GM19193 (cell line): Measurements from ENCODE around the gene PCDH9.

Experiments used
- POLR2A ChIP-seq: IDR thresholded peaks from 4 replicates; pipeline ENCODE4 v1.6.1; 2011; ENCODE audit not compliant: insufficient read depth, insufficient read length; ENCODE audit errors: extremely low read depth

The PCDH9 gene

GRCh38 chr13:66943530-66943929, 286.6 kb downstream of the PCDH9 start:
- TF ChIP-seq POLR2A: no peak

GRCh38 chr13:66940113-66940512, 290.0 kb downstream of the PCDH9 start:
- no peak for TF ChIP-seq POLR2A

GRCh38 chr13:66937423-66937822, 292.7 kb downstream of the PCDH9 start:
- TF ChIP-seq POLR2A: no peak

- TF ChIP-seq POLR2A: no peak
Measured at GRCh38 chr13:66933994-66934393, 296.1 kb downstream of the PCDH9 start.

DNA sequence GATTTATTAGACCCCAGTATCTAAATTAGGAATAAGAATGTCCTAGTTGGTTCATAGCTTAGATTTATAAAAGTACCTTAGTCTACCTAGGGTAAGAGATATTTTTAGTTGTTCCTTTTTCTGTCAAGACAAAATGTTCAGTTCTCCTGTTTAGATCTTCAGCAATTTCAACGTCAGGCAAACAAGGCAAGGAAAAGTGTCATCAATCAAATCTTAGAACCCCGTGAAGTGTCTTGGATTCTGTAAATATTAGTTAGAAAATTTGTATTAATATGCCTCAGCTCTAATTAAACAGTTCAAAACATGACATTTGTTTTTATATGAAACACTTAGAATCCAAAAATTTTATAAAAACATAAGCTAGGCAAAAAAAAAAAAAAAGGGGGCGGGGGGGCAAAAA, 296.6 kb downstream of the PCDH9 start:
- no peak for TF ChIP-seq POLR2A

DNA sequence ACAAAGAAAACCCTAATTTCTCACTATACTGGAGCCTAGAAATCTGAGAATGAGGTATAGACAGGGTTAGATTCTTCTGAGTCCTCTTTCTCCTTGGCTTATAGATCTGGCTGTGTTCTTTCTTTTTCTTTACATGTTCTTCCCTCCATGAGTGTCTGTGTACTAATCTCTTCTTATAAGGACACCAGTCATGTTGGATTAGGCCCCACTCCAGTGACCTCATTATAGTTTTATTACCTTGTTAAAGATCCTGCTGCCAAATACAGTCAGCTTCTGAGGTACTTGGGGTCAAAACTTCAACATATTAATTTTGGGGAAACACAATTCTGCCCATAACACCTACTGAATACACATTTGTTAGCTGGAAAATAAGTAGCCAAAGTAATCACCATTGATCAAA, 302.6 kb downstream of the PCDH9 start:
- TF ChIP-seq POLR2A: no peak

DNA sequence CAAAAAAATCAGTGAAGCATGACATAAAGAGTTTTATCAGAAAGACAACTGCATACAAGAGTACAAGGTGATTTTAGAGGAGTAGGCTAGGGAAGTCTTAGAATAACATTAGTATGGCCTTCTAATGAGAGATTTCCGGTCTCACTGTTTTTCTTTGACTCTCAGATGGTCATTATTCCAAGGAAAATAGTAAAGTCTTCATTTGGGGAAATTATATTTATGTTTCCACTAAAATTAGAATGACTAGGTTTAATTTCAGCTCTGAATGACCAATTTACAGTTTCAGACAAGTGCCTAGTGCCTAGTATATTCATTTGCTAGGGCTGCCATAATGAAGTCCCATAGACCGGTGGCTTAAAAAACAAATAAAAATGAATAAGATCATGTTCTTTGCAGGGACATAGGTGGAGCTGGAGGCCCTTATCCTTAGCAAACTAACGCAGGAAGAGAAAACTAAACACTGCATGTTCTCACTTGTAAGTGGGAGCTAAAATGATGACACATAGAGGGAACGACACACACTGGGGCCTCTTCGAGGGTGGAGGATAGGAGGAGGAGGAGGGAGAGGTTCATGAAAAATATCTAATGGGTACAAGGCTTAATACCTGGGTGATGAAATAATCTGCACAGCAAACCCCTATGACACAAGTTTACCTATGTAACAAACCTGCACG, 303.1 kb downstream of the PCDH9 start:
- TF ChIP-seq POLR2A: no peak

- no peak for TF ChIP-seq POLR2A
Measured at GRCh38 chr13:66926200-66926850, 303.8 kb downstream of the PCDH9 start.

GRCh38 chr13:66922444-66922843, 307.7 kb downstream of the PCDH9 start:
- TF ChIP-seq POLR2A: no peak

DNA sequence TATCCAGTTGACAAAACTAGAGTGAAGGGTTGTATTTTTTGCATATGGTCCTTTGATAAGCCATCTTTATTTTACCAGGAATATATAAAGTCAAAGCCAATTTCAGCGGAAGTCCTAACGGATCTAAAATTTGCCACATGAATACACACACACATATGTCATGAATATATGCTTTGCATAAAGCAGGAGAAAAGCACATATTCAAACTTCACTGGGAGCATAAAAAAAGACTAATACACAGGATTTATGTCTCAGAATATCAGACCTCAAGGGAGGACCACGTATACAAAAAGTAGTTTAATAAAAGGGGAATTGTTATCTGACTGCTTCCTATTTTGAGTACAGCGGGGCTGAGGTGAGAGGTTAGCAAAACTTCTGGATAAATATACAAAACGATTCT, 308.7 kb downstream of the PCDH9 start:
- TF ChIP-seq POLR2A: no peak

DNA sequence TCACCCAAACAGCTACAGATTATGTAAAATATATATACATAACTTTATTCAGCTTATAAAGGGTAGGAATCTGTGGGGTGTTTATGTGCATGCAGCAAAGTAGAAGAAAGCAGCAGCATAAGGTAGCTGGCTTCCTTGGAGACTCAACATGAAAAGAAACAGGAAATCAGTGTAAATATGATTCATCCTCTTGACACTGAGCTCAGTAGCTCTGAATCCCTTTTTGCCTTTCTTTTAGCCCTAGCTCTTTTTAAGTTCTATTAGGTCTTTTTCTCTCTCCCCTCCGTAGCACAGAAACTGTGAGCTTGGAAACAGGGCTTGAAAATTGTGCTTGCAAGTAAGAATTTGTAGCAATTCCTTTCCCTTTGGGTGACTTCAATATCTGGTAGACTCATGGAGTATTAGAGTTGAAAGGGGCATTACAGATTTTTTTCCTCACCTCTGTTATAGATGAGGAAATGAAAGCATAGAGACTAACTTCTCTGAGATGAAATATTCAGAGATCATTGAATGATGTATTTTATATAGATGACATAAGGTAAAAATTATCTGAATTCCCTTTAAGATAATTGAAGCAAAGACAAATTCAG, 314.4 kb downstream of the PCDH9 start:
- no peak for TF ChIP-seq POLR2A

DNA sequence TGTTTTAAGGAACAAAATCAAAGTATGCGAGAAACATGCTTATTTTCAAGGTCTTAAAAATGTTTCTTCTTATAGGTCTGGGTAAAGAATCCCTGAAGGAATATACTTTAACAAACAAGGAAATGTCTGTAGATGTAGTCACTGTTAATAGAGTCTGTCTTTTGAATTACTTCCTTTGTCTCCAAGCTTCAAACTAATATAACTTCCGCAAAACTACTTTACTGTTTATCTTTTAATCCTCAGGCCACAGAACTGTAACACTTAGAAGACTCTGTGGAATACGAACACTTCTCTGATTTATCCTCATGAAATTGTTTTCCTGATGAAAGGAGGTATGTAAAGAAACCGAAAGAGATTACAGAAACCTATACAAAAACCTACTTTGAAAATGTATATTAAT, 316.0 kb downstream of the PCDH9 start:
- no peak for TF ChIP-seq POLR2A

- no peak for TF ChIP-seq POLR2A
Measured at GRCh38 chr13:66911411-66911939, 318.7 kb downstream of the PCDH9 start.

- no peak for TF ChIP-seq POLR2A
Measured at GRCh38 chr13:66899955-66900354, 330.2 kb downstream of the PCDH9 start.

DNA sequence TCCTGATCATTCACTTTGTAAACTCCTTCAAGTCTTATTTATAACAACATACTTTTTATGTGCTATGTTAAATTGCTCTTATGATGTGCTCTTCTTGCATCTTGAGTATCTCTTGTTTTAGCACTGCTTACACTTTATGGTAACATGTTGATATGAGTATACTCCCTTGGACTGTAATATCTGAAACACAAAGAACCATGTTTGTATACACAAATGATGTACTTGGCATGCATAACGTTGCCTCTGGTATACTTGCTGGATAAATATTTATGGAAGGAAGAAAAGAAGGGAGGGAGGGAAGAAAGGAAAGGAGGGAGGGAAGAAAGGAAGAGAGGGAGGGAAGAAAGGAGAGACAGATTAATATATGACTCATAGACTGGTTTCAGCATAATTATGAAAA, 333.2 kb downstream of the PCDH9 start:
- no peak for TF ChIP-seq POLR2A

GRCh38 chr13:66895780-66896179, 334.4 kb downstream of the PCDH9 start:
- no peak for TF ChIP-seq POLR2A

- TF ChIP-seq POLR2A: no peak
Measured at GRCh38 chr13:66895320-66895719, 334.8 kb downstream of the PCDH9 start.

DNA sequence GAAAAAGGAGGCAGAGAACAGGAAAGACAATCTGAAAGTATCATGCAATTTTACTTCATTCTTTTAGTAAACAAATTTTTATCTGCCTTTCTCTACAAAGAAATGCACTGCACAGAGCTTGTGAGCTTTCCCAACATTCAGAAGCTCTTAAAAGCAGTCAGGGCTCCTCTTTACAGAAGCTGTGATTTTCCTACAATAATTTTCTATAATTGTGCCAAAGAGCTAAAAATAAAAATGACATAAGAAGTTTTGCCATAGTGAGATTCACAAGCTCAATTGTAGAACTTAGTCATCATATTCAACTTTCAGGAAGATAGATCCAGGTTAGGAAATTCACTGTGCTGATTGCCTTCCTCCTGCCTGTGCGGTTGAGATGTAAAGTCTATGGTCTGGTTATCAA, 341.4 kb downstream of the PCDH9 start:
- no peak for TF ChIP-seq POLR2A
